Tibial artery (tissue), 4 donors: ENCODE measurements around the gene SLC25A25.

Experiments
- DNase-seq, 2 donors: peaks; one replicate each; pipeline ENCODE4 v3.0.0-alpha.2; 2019
- H3K27ac ChIP-seq, 2 donors: fragments of 200-600 bp; sonication (generic) in 1 of 2; 1 replicate in 1 of 2; 2 replicates in 1 of 2; pipeline ENCODE4 v1.5.1; 2018 to 2019; ENCODE audit warnings: mild to moderate bottlenecking in 1 of 2
- H3K27me3 ChIP-seq, 2 donors: fragments of 200-600 bp; sonication (generic) in 1 of 2; one replicate each; pipeline versions ENCODE4 v1.5.1 to v1.6.0; 2016 to 2019
- H3K36me3 ChIP-seq, 3 donors: fragments of 200-600 bp; sonication (generic) in 2 of 3; one replicate each; pipeline ENCODE4 v1.5.1; 2016 to 2019; ENCODE audit warnings: mild to moderate bottlenecking in 2 of 3
- H3K4me1 ChIP-seq, 4 donors: fragments of 200-600 bp; sonication (generic) in 2 of 4; 1 replicate in 3 of 4; 2 replicates in 1 of 4; pipeline ENCODE4 v1.5.1; 2016 to 2019
- H3K4me3 ChIP-seq, 2 donors: fragments of 200-600 bp; sonication (generic) in 1 of 2; 1 replicate in 1 of 2; 2 replicates in 1 of 2; pipeline ENCODE4 v1.5.1; 2018 to 2019; ENCODE audit warnings: mild to moderate bottlenecking in 2 of 2
- H3K9me3 ChIP-seq, 3 donors: fragments of 200-600 bp; sonication (generic) in 1 of 3; one replicate each; pipeline ENCODE4 v1.5.1; 2016 to 2019
- CTCF ChIP-seq, 2 experiments: fragments of 200-600 bp in 1 of 2; fragments of 450-650 bp in 1 of 2; IDR thresholded peaks; one replicate each; pipeline ENCODE4 v1.5.1; 2017 to 2019; ENCODE audit warnings: antibody characterized with exemption in 2 of 2, mild to moderate bottlenecking in 1 of 2, moderate library complexity in 1 of 2
- intact Hi-C: fragments of 100-400 bp; cut with DNase I; formaldehyde crosslinking; loops from one replicate; pipeline ENCODE4 v1.15.0; 2023; ENCODE audit warnings: low total_unique reads

Gene SLC25A25

GRCh38 chr9:128105538-128106175 is 37.6 kb downstream of the SLC25A25 start:
- intact Hi-C loops: no loop called here
- peaks cover 0 to 20% (median 12%) of the 10 kb centered on the region in 4 donors for H3K4me1 ChIP-seq
- TF ChIP-seq CTCF (IDR thresholded peaks at IDR 0.05): no peak
- no peaks in the 10 kb centered on the region for H3K27me3 ChIP-seq
- H3K27ac ChIP-seq: no peak overlapping the region
- peaks cover 72 to 87% (median 82%) of the 10 kb centered on the region in 3 donors for H3K36me3 ChIP-seq
- no peak for DNase-seq
- H3K4me3 ChIP-seq: no peak overlapping the region
- H3K9me3 ChIP-seq: no peaks in the 10 kb centered on the region

GRCh38 chr9:128106181-128106939 is 38.3 kb downstream of the SLC25A25 start:
- no peak for TF ChIP-seq CTCF (IDR thresholded peaks at IDR 0.05)
- Histone ChIP-seq H3K27ac (no peak overlapping the region), H3K4me1 (peaks cover 0 to 13% (median 5%) of the 10 kb centered on the region in 4 donors), H3K27me3 (no peaks in the 10 kb centered on the region), H3K4me3 (no peak overlapping the region), H3K9me3 (no peaks in the 10 kb centered on the region), H3K36me3 (peaks cover 68 to 84% (median 76%) of the 10 kb centered on the region in 3 donors)
- no peak for DNase-seq
- intact Hi-C loops: no loop called here

- Histone ChIP-seq H3K27ac (no peak overlapping the region), H3K36me3 (peaks cover 61 to 77% (median 69%) of the 10 kb centered on the region in 3 donors)
These were observed 39.0 kb downstream of the SLC25A25 start for GRCh38 chr9:128106940-128107467.

GRCh38 chr9:128107468-128108268 is 39.6 kb downstream of the SLC25A25 start:
- TF ChIP-seq CTCF (IDR thresholded peaks at IDR 0.05): no peak
- peaks cover 55 to 71% (median 63%) of the 10 kb centered on the region in 3 donors for H3K36me3 ChIP-seq
- intact Hi-C loops: no loop called here
- no peaks in the 10 kb centered on the region for H3K9me3 ChIP-seq
- H3K4me1 ChIP-seq: peaks cover 0 to 5% (median 0%) of the 10 kb centered on the region in 4 donors
- no peak overlapping the region for H3K4me3 ChIP-seq
- no peak overlapping the region for H3K27ac ChIP-seq
- H3K27me3 ChIP-seq: no peaks in the 10 kb centered on the region
- DNase-seq: no peak

More at GRCh38 chr9:128106940-128107467, 39.0 kb downstream of the SLC25A25 start:
- Histone ChIP-seq H3K9me3 (no peaks in the 10 kb centered on the region), H3K27me3 (no peaks in the 10 kb centered on the region), H3K4me1 (peaks cover 0 to 8% (median 0%) of the 10 kb centered on the region in 4 donors), H3K4me3 (no peak overlapping the region)
- no peak for DNase-seq
- intact Hi-C loops: no loop called here
- no peak for TF ChIP-seq CTCF (IDR thresholded peaks at IDR 0.05)

GRCh38 chr9:128108269-128109049 is 40.4 kb downstream of the SLC25A25 start:
- no peak for TF ChIP-seq CTCF (IDR thresholded peaks at IDR 0.05)
- DNase-seq: no peak
- Histone ChIP-seq H3K27ac (no peak overlapping the region), H3K36me3 (peaks cover 47 to 66% (median 57%) of the 10 kb centered on the region in 3 donors), H3K4me1 (peaks cover 0 to 5% (median 0%) of the 10 kb centered on the region in 4 donors), H3K27me3 (no peaks in the 10 kb centered on the region), H3K9me3 (no peaks in the 10 kb centered on the region), H3K4me3 (no peak overlapping the region)
- intact Hi-C loops: no loop called here
